ENCODE measurements around the gene KIF1A.

Gene KIF1A

DNA sequence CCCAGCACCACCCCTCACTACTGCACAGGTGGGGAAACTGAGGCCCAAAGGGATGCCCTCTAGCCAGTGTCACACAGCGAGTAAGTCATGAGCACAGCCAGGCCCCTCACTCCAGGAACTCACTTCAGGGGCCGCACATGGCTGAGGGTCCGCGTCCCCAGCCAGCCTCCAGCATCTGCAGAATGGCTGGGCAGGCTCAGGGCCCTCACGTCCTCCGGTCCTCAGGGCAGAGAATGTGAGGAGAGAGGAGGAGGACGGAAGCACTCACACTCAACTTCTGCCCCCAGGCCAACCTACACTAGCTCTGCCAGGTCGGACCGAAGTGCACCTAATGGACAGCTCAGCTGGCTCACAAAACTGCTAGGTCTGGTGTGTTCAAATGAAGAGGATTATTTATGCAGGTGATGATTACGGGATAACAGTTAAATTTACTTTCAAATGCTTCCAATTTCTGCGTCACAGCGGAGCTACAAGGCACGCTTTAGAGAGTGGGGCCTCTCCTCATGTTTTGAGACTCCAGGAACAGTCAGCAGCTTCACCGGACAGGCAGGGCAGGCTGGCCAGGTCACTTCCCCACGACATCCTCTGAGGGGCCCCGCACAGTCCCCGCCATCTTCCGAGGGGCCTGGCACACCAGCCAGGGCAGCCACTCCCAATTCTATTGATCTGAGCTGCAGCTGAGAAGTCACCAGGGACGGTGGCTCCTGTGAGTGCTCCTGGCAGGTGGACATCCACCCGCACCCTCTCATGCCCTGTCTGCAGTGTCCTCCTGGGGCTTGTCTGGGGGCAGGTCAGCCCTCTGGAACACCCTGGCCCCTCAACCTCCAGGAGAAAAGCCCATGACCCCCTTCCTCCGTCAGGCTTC lies 26.5 kb downstream of the KIF1A start:
- ChIA-PET POLR2A (no interaction called here), CTCF (no interaction called here)
- no peak for DNase-seq (ENCODE audit: low read depth, low spot score)

DNA sequence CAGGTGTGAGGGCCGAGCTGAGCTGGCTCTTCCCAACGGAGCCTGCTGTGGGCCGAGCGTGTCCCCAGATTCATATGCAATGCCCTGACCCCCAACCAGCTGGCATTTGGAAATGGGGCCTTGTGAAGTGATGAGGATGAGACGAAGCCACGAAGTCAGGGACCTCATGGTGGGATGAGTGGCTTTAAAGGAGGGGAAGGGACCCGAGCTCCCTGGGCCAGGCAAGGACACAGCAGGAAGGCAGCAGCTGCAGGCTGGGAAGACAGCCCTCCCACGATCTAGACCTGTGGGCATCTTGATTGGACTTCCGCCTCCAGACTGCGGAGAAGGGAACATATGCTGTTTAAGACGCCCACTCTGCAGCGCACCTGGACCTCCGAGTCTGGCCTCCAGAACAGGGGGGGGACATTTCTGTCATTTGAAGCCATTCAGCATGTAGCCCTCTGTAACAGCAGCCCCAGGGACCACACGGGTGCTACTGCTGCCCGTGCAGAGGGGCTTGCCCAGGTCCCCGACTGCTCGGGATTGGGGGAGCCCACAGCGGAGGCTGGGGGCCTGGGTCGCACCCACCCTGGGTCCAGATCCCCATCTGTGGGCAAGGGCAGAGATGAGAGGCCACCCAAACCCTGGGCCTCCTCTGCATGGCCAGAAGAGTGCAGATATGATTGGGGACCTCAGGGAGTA lies 27.2 kb downstream of the KIF1A start:
- no peak overlapping the region for H3K4me3 ChIP-seq (ENCODE audit: low read depth, low read length)
- POLR2A ChIA-PET, result no interaction called here
- TF ChIP-seq, protein P1, sequence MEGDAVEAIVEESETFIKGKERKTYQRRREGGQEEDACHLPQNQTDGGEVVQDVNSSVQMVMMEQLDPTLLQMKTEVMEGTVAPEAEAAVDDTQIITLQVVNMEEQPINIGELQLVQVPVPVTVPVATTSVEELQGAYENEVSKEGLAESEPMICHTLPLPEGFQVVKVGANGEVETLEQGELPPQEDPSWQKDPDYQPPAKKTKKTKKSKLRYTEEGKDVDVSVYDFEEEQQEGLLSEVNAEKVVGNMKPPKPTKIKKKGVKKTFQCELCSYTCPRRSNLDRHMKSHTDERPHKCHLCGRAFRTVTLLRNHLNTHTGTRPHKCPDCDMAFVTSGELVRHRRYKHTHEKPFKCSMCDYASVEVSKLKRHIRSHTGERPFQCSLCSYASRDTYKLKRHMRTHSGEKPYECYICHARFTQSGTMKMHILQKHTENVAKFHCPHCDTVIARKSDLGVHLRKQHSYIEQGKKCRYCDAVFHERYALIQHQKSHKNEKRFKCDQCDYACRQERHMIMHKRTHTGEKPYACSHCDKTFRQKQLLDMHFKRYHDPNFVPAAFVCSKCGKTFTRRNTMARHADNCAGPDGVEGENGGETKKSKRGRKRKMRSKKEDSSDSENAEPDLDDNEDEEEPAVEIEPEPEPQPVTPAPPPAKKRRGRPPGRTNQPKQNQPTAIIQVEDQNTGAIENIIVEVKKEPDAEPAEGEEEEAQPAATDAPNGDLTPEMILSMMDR (IDR thresholded peaks at IDR 0.05; ENCODE audit: insufficient read depth, low read length, missing control alignments), result no peak
- no peak for DNase-seq (ENCODE audit: low read depth, low spot score)
- CTCF ChIA-PET, result no interaction called here

More for the DNA sequence above, 26.5 kb downstream of the KIF1A start:
- no peak overlapping the region for H3K4me3 ChIP-seq (ENCODE audit: low read depth, low read length)
- TF ChIP-seq, protein P1 (IDR thresholded peaks at IDR 0.05; ENCODE audit: insufficient read depth, low read length, missing control alignments), result no peak

DNA sequence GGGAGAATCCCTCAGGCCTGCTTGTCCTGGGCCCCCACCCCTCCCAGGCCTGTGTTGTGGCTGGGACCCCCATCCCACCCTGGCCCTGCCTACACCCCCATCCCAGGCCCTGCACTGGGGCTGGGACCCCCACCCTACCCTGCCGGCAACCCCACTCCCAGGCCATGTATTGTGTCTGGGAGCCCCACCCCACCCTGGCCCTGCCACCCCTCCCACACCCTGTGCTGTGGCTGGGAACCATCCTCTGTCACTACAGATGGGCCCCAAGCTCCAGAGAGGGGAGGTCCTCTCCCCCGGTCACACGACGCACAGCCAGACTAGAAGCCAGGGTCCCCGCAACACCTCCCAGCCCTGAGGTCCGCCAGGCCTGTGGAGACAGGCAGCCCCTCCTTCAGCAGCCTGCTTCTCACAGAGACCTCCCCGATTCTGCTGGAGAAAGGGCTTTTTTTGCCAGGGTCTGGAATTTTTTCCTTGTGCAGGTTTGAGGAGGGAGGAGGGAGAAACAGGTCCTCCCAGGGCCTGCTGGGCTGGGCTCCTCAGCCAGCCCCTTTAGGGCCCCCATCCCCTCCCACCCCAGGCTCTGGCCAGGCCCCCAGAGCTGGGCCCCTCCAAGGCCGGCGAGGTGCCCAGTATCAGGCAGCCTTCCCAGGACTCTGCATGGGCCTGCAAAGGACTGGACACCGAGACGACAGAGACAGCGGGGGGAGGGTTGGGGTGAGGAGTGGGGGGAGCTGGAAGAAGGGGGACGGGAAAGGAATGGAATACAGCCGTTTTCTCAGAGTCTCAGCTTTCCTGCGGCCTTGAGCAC lies 28.0 kb downstream of the KIF1A start:
- TF ChIP-seq, protein P1 (IDR thresholded peaks at IDR 0.05; ENCODE audit: insufficient read depth, low read length, missing control alignments), result no peak
- H3K4me3 ChIP-seq (ENCODE audit: low read depth, low read length), result no peak overlapping the region
- DNase-seq (ENCODE audit: low read depth, low spot score), result no peak
- ChIA-PET POLR2A (no interaction called here), CTCF (no interaction called here)

DNA sequence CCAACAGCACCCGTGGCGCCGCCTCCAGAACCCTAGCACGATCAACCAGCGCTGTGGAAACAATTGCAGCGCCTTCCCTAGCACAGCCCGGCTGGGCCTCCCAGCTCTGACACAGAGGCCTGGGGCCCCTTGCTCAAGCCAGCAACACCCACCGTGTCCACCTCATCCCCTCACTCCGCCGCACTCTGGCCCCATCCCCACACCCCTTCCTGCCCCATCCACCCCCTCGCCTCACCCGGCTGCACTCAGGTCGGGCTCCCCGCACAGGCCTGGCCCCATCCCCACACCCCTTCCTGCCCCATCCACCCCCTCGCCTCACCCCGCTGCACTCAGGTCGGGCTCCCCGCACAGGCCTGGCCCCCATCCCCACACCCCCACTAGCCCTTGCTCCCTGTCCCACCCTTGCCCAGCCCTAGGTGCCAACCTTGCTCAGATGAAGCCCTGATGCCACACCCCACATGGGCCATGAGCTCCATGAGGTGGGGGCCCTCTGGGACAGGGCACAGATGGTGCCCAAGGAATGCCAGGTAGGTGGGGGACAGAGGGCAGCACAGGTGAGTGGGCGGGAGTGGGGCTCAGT lies 28.7 kb downstream of the KIF1A start:
- no peak for DNase-seq (ENCODE audit: low read depth, low spot score)
- TF ChIP-seq, protein P1 (IDR thresholded peaks at IDR 0.05; ENCODE audit: insufficient read depth, low read length, missing control alignments), result no peak
- no peak overlapping the region for H3K4me3 ChIP-seq (ENCODE audit: low read depth, low read length)
- POLR2A ChIA-PET, result no interaction called here
- CTCF ChIA-PET, result no interaction called here

DNA sequence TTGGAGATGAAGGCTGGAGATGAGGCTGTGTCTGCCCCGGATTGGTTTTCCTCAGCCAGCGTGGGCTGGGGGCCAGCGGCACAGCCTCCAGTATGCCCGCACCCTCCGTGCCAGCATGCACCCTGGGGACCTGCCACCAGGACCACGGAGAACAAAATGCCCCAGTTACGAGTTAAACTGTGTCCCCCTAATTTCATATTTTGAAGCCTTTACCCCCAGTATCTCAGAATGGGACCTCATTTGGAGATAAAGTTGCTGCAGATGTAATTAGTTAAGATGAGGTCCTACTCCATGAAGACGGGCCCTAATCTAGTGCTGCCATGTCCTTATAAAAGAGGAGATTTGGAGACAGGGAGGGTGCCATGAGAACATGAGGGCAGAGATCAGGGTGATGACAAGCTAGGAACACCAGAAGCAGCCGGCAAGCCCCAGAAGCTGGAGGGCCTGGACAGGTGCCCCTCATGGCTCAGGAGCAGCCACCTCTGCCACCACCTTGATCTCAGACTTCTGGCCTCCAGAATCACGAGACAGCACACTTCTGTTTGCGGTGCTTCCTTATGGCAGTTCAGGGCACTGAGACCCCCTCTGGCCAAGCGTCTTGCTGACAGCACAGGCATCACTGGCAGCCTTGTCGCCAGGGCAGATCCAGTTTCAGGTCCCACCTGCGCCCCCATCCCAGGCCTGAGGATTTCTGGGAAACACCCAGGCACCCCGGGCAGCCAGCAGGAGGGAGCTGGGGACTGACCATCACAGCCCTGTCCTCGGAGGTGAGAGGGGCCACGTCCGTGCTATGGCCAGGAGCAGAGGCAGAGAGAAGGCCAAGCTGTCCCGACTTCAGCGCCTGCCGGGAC lies 29.4 kb downstream of the KIF1A start:
- POLR2A ChIA-PET, result no interaction called here
- H3K4me3 ChIP-seq (ENCODE audit: low read depth, low read length), result no peak overlapping the region
- CTCF ChIA-PET, result no interaction called here

More for the DNA sequence above, 29.4 kb downstream of the KIF1A start:
- DNase-seq (ENCODE audit: low read depth, low spot score), result no peak
- TF ChIP-seq, protein P1 (IDR thresholded peaks at IDR 0.05; ENCODE audit: insufficient read depth, low read length, missing control alignments), result no peak
